ENCODE data around the gene REV1.
"Not testable (repeated sequence)": the region's sequence is repeated elsewhere in the genome, so short reads cannot be mapped to it uniquely, and the experiment has no call there.

Gene REV1

DNA sequence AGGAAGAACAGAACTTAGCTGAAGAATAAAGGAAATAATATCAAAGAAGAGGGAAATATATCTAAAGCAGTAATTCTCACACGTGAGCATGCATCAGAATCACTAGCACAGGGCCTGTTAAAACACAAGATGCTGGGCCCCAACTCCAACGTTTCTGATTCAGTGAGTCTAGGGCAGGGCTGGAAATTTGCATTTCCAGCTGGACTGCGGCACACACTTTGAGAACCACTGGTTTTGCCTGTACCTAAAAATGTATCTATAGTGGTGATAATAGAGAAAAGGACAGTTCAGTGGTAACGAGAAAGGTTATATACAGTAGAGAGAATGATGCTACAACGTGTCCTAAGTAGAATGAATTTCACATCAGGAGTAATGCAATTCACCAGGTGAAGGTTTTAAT is 11.2 kb downstream of the REV1 start:
- POLR2A ChIA-PET: no interaction called here
- CTCF ChIA-PET: interaction anchor here (1.2 to 1.5 kb wide), 3 partner anchors 11 to 137 kb away, joined by 4 to 6 read pairs (median 4); partner anchors contain the start of gene REV1
- TF ChIP-seq, protein P1, sequence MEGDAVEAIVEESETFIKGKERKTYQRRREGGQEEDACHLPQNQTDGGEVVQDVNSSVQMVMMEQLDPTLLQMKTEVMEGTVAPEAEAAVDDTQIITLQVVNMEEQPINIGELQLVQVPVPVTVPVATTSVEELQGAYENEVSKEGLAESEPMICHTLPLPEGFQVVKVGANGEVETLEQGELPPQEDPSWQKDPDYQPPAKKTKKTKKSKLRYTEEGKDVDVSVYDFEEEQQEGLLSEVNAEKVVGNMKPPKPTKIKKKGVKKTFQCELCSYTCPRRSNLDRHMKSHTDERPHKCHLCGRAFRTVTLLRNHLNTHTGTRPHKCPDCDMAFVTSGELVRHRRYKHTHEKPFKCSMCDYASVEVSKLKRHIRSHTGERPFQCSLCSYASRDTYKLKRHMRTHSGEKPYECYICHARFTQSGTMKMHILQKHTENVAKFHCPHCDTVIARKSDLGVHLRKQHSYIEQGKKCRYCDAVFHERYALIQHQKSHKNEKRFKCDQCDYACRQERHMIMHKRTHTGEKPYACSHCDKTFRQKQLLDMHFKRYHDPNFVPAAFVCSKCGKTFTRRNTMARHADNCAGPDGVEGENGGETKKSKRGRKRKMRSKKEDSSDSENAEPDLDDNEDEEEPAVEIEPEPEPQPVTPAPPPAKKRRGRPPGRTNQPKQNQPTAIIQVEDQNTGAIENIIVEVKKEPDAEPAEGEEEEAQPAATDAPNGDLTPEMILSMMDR (IDR thresholded peaks at IDR 0.05; ENCODE audit: control extremely low read depth, extremely low read depth, low read depth, missing control alignments): no peak
- DNase-seq (ENCODE audit: extremely low spot score): no peak

DNA sequence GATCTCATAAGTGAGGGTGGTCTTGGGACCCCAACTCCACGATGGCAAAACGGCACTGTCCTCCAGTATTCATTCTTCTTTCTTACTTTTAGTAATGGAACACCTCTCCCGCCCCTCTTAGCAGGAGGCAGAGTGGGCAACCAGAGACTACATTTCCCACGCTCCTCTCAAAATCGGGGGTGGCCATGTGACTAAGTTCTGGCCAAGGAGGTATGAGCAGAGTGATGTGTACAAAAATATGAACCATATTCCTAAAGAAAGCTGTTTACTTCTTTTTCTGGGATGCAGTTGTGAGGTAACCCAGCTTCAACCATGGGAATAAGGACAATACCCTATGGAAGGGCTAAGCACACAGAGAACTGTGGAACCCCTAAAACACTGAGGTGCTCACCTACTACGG is 12.8 kb downstream of the REV1 start:
- DNase-seq (ENCODE audit: extremely low spot score): no peak
- CTCF ChIA-PET: no interaction called here
- POLR2A ChIA-PET: no interaction called here
- TF ChIP-seq, protein P1 (IDR thresholded peaks at IDR 0.05; ENCODE audit: control extremely low read depth, extremely low read depth, low read depth, missing control alignments): no peak

DNA sequence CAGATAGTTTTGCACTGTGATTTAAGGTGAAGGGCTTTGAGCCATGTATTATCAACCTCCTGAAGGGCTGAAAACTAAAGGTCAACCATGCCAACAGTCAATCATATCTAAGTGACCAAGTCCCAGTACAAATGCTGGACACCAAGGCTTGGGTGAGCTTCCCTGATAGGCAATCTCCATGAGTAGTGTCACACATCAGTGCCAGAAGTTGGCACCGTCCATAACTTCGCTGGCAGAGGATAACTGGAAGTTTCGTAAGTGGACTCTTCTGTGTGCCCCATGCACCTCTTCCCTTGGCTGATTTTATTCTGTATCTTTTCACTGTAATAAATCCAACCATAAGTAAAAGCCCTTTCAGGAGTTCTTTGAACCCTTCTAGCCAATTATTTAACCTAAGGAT is 13.2 kb downstream of the REV1 start:
- TF ChIP-seq, protein P1 (IDR thresholded peaks at IDR 0.05; ENCODE audit: control extremely low read depth, extremely low read depth, low read depth, missing control alignments): no peak
- ChIA-PET POLR2A (no interaction called here), CTCF (no interaction called here)
- no peak for DNase-seq (ENCODE audit: extremely low spot score)

DNA sequence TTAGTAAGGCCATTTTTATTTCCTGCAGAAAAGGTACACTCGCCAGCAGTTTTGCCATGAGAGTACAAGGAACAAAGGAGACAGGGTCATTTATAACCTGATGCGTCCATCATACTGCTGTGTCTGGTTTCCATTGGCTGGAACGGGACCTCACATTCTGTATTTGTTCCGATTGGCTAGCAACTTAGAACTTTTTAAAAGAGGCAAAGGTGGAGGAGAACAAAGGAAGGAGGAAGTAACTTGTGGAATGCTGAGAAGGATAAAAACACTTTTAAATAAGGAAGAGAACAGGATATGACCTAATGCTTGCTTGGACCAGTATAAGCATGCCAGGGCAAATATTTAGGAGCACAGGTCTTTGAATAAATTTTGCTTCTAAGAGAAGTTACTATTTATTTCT is 14.7 kb downstream of the REV1 start:
- DNase-seq (ENCODE audit: extremely low spot score); CTCF ChIA-PET; POLR2A ChIA-PET: not testable (repeated sequence)

DNA sequence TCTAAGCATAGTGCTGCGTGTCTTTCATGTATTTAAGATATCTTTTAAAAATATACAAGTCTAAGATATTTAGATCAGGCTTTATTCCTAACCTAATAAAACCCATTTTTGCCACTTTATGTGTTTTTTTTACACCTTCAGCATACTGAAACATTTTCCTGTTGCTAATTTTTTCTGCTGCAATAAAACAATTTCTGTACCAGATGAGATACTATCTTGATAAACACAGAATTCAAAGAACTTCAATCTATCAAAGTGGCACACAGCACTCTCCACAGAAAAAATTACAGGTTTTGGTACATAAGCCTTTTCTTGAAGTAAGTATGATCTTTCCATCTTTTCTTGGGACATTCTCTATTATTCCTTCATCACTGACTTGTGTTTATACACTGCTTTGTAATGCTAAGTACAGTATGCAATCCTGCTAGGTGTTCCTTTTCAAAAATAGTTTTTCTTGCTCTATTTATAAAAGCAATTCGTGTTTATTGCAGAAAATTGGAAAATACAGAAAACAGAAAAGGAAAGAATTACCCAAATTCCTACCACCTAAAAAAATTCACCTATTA is 16.2 kb downstream of the REV1 start:
- ChIA-PET CTCF (interaction anchor here (1.0 kb wide), 1 partner anchor 9 kb away, joined by 3 read pairs; no protein-coding TSS in a partner anchor), POLR2A (no interaction called here)
- DNase-seq (ENCODE audit: extremely low spot score): no peak
- TF ChIP-seq, protein P1 (IDR thresholded peaks at IDR 0.05; ENCODE audit: control extremely low read depth, extremely low read depth, low read depth, missing control alignments): no peak

DNA sequence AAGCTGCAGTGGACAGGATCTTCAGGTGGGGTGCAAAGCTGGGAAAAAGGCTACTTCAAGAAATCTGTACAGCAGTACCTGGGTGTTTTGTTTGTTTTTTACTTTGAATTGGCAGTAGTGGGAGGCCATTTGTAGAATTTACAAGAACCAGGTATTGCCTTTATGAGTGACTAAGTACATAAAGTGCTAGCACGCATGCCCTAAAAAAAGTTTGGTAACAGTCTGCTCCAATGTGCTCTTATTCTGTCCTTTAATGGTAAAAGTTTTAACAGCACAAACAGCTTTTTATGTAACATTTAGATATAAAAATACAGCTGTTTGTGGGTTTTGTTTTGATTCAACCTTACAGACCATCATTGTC is 17.2 kb downstream of the REV1 start:
- CTCF ChIA-PET: no interaction called here

More for the DNA sequence above, 17.2 kb downstream of the REV1 start:
- POLR2A ChIA-PET: no interaction called here
- DNase-seq (ENCODE audit: extremely low spot score): no peak
- TF ChIP-seq, protein P1 (IDR thresholded peaks at IDR 0.05; ENCODE audit: control extremely low read depth, extremely low read depth, low read depth, missing control alignments): no peak

All from GM10248 (cell line).